Measurements from ENCODE around the gene HMGN1. TPM values are rescaled to one million over a fixed set of nuclear protein-coding genes. Genes with fewer than 3 reads are reported as not detected.
A peak's percentile ranks its signal among the peaks of the same experiment; 100 is the strongest.

Gene HMGN1
- total RNA-seq, 2 donors from 2014 or later = 229 to 323 TPM

DNA sequence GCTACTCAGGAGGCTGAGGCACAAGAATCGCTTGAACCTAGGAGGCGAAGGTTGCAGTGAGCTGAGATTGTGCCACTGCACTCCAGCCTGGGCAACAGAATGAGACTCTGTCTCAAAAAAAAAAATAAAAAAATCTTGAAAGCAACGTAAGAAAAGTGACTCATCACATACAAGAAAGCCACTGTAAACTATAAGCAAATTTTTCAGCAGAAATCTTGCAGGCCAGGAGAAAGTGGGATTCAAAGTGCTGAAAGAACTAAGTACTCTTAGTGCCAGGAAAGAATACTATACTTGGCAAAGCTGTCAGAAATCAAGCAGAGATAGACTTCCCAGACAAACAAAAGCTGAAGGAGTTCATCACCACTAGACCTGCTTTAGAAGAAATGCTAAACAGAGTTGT is 4.4 kb upstream of the HMGN1 start:
- Mint-ChIP-seq H3K27me3 (peaks cover 17 to 25% of the 10 kb centered on the region in 2 donors), H3K4me3 (no peak overlapping the region)
- no peak for ATAC-seq

DNA sequence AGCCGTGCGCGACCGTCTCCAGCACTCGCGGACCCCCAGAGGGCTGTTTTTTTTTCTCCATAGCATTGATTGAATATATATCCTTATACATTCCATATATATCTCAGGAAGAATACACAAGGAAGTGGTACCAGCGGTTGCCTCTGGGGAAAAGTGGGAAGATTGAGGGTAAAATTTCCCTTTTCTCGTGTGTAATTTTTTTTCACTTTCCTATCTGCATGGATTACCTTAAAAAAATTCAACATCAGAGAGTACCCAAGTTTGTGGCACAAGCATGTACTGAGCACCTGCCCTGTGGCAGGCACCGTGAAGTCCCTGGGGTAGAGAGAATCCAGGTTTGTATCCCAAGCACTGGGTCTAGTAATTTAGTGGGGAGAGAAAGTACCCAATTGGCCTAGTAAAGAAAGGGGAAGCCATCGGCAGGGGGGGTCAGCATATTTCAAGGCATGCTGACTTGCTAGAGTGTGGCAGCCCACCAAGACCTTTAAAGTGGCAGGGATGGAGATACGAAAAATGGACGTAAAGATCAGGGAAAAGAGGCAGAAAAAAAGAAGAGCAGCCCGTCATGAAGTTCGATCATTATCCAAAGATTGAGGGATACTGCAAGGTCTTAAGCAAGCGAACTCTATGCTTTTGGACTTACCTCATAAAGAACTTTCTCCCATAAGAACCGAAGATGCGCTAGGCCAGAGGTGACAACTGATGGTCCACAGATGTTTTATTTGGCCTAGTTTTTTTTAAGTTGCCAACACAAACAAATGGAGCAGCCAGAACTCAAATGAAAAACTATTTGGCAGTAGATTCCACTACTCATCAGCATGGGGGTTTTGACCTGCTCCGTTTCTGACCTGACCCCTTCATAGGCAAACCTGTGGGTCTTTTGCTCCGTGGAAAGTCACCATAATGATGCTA is 1.5 kb upstream of the HMGN1 start:
- ATAC-seq = no peak
- Mint-ChIP-seq H3K36me3 (peaks cover 19% of the 10 kb centered on the region), H3K27me3 (peaks cover 12 to 16% of the 10 kb centered on the region in 2 donors), H3K9me3 (no peaks in the 10 kb centered on the region), H3K4me1 (ENCODE audit: low read depth in 2 of 2) (peaks cover 21 to 24% of the 10 kb centered on the region in 2 donors), H3K27ac (peak overlapping the region; percentile 92 to 94), H3K4me3 (peak overlapping the region; percentile 93)
- no peak for DNase-seq (ENCODE audit: low spot score)

More for the DNA sequence above, 4.4 kb upstream of the HMGN1 start:
- Mint-ChIP-seq H3K9me3 (no peaks in the 10 kb centered on the region), H3K36me3 (no peaks in the 10 kb centered on the region), H3K27ac (no peak overlapping the region), H3K4me1 (ENCODE audit: low read depth in 2 of 2) (peaks cover 0 to 6% of the 10 kb centered on the region in 2 donors)
- DNase-seq (ENCODE audit: low spot score) = no peak

DNA sequence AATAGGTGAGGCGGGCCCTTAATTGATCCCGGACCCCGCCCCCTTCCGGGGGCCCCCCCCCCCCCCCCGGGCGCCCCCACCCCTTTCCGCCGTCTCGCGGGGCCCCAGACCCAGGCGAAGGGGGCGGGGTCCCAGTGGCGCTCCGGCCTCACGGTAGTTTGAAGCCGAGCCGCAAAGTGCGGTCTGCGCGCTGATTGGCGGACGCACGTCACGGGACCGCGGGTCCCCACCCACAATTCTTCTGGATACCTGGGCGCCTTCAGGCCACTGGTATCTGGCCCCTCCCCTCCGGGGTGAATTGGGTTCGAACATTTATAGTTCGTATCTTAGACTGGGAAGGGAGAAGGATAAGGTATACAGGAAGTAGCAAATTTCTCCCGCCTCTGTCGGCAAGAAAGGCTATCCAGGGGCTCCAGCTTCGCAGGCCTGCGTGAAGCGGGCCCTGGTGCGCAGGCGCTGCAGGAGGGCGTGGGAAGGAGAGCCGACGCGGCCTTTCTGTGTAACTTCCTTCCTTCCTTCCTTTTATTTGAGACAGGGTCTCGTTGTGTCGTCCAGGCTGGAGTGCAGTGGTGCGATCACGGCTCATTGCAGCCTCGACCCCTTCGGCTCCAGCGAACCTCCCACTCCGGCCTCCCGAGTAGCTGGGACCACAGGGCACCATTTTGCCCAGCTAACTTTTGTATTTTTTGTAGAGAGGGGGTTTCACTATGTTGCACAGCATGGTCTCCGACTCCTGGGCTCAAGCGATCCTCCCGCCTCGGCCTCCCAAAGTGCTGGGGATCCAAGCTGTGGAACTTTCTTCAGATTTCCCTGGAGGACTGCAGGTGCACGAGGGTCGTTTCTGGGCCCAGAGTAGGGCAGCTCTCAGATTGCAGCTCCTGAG is 564 bp upstream of the HMGN1 start:
- Mint-ChIP-seq H3K27me3 (peaks cover 7 to 9% of the 10 kb centered on the region in 2 donors), H3K36me3 (peaks cover 25% of the 10 kb centered on the region), H3K4me3 (peak overlapping the region; percentile 93), H3K9me3 (no peaks in the 10 kb centered on the region), H3K27ac (peak overlapping the region; percentile 92 to 94), H3K4me1 (ENCODE audit: low read depth in 2 of 2) (peaks cover 26 to 30% of the 10 kb centered on the region in 2 donors)
- DNase-seq (ENCODE audit: low spot score) (peak; percentile 97), ATAC-seq (peak; percentile 93 to 94)

DNA sequence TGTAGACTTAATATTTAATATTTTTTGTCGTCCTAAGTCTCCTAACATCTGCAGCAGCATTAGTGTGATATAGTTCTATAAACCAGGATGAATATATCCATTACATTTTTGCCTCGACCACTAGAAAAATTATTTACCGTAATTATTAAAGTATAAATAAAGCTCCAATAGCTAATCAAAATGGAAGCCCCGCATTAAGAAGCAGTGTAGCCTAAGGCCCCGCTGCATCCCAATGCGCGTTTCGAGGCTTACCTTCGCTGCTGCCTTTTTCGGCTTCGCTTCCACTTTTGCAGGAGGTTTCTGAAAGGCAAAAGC is 891 bp downstream of the HMGN1 start:
- DNase-seq (ENCODE audit: low spot score) (no peak), ATAC-seq (no peak)
- Mint-ChIP-seq H3K27ac (peak overlapping the region; percentile 76 to 82), H3K36me3 (peaks cover 33% of the 10 kb centered on the region), H3K27me3 (peaks cover 0 to 7% of the 10 kb centered on the region in 2 donors), H3K9me3 (no peaks in the 10 kb centered on the region), H3K4me1 (ENCODE audit: low read depth in 2 of 2) (peaks cover 26 to 34% of the 10 kb centered on the region in 2 donors), H3K4me3 (peak overlapping the region; percentile 88)

DNA sequence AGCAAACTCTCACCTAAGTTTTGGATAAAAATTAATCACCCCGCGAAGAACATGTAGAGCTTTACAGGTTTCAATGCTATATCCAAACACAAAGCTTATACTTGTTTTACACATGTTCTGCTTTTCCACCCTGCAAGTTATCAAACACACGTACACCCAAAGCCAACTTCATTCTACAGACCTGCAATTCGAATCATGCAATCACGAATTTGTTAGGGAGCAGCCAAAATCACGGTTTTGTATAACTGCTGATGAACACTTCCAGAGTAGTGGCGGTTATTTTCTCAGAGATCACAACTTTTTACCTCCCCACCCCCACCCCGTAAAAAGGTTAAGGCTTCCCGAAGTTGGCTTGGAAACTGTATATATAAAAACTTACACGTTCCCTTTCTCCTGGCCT is 1.4 kb downstream of the HMGN1 start:
- H3K9me3 Mint-ChIP-seq = no peaks in the 10 kb centered on the region
- DNase-seq (ENCODE audit: low spot score) (no peak), ATAC-seq (no peak)
- H3K36me3 Mint-ChIP-seq = peaks cover 34% of the 10 kb centered on the region
- H3K4me1 Mint-ChIP-seq (ENCODE audit: low read depth in 2 of 2) = peaks cover 26 to 34% of the 10 kb centered on the region in 2 donors
- peak overlapping the region; percentile 76 to 82 for H3K27ac Mint-ChIP-seq
- H3K4me3 Mint-ChIP-seq = peak overlapping the region; percentile 88
- H3K27me3 Mint-ChIP-seq = peaks cover 0 to 4% of the 10 kb centered on the region in 2 donors

DNA sequence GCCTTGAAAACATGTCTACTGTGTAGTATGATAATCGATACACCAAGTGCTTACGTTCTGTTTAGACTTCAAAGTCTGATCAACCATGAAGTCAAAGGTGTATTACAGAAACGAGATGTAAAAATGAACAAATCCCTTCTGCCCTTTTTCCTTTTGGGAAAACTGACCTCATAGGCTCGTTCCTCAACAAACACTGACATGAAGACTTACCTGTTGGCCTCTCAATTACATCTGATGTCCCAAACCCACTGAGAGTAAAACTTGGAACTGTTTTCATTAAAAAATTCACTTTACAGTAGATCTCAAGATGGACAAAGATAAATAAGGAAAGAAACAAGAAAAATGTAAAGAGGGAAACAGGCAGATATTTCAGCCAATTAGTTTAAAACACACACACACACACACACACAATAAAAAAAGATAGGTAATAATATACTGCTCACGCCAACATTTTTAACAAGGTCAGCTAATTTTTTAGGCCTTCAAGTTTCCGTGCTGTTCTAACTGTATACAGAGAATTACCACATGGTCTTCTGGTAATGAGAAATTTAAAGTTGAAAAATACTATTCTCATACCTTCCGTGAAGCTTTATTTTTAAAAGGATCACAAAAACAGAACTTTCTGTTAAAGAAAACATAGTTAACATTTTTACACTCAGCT is 2.1 kb downstream of the HMGN1 start:
- H3K4me1 Mint-ChIP-seq (ENCODE audit: low read depth in 2 of 2) = peaks cover 26 to 34% of the 10 kb centered on the region in 2 donors
- peak overlapping the region; percentile 76 to 82 for H3K27ac Mint-ChIP-seq
- DNase-seq (ENCODE audit: low spot score) (no peak), ATAC-seq (no peak)
- no peaks in the 10 kb centered on the region for H3K9me3 Mint-ChIP-seq
- peaks cover 0 to 4% of the 10 kb centered on the region in 2 donors for H3K27me3 Mint-ChIP-seq
- H3K36me3 Mint-ChIP-seq = peaks cover 36% of the 10 kb centered on the region
- peak overlapping the region; percentile 88 for H3K4me3 Mint-ChIP-seq

DNA sequence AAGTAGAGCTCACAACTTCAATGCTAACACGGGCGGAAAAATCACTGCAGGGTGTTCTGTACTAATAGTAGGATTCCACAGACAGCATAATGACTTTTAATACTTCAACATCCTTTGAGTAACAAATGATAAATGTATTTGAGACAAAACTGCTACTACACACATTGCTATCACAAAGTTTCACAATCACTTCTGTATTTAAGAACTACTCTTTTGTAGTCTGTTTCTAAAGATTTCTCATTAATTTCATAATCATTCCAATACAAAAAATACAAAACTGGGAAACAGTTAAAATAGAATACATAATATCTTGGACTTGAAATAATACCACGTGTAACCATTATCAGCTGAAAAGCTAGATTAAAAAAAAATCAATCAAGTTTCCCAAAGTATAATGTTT is 2.7 kb downstream of the HMGN1 start:
- ATAC-seq (no peak), DNase-seq (ENCODE audit: low spot score) (no peak)
- Mint-ChIP-seq H3K27ac (peak overlapping the region; percentile 76 to 82), H3K9me3 (no peaks in the 10 kb centered on the region), H3K36me3 (peaks cover 39% of the 10 kb centered on the region), H3K4me3 (peak overlapping the region; percentile 88), H3K27me3 (peaks cover 0 to 2% of the 10 kb centered on the region in 2 donors), H3K4me1 (ENCODE audit: low read depth in 2 of 2) (peaks cover 26 to 34% of the 10 kb centered on the region in 2 donors)

DNA sequence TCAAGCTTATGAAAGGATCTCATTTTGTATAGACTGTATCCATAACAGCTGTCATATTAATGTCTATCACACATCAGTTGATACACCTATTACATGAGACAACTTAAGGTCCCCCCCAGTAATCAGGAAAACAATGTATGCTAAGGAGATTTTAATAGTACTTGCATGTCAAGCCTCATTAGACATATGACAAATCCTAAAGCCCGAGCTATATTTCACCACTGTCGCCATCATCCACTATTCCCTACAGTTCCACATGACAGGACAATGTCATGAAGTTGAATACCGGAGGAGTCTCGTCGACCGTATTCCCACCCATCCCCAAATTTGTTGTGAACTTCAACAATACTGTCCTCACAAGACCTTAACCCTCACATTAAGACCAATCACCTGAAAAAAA is 3.4 kb downstream of the HMGN1 start:
- Mint-ChIP-seq H3K4me1 (ENCODE audit: low read depth in 2 of 2) (peaks cover 25 to 34% of the 10 kb centered on the region in 2 donors), H3K27ac (no peak overlapping the region), H3K27me3 (no peaks in the 10 kb centered on the region), H3K36me3 (peaks cover 39% of the 10 kb centered on the region), H3K9me3 (no peaks in the 10 kb centered on the region), H3K4me3 (peak overlapping the region; percentile 88)
- ATAC-seq (no peak), DNase-seq (ENCODE audit: low spot score) (no peak)

DNA sequence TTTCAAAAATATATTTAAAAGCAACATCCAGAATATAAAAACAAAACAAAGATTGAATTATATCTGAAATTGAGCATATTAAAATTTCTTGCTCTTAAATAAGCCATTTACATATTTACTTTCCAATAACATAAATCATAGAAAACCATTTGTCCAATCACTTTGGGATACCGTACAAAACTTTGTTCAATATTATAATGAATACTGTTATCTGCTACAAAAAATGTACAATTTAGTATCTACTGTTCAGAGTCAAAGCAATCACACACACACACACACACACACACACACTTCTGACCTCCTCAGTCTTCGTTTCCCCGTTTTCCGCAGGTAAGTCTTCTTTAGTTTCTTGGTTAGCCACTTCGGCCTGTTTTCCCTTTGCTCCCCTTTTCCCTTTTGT is 4.0 kb downstream of the HMGN1 start:
- no peaks in the 10 kb centered on the region for H3K9me3 Mint-ChIP-seq

DNA sequence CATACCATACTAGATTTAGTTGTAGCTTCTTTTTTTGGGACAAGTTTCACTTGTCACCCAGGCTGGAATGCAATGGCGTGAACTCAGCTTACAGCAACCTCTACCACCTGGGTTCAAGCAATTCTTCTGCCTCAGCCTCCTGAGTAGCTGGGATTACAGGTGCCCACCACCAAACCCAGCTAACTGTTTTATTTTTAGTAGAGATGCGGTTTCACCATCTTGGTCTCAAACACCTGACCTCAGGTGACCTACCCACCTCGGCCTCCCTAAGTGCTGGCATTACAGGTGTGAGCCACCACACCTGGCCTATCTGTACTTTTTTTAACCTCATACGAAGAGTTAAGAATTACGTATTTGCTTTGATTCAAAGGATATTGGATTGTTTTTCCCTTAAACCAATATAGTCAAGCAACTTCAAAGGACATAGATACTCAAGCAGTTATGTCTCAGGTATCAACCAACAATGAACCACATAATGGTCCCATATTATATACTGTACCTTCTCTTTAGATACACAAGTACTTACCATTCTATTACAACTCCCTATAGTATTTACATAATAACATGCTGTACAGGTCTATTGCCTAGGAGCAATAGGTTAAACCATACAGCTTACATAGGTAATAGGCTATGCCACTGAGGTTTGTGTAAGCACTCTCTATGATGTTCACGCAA is 7.5 kb downstream of the HMGN1 start:
- ATAC-seq (no peak), DNase-seq (ENCODE audit: low spot score) (no peak)
- peaks cover 12 to 20% of the 10 kb centered on the region in 2 donors for H3K4me1 Mint-ChIP-seq (ENCODE audit: low read depth in 2 of 2)
- no peaks in the 10 kb centered on the region for H3K27me3 Mint-ChIP-seq
- H3K27ac Mint-ChIP-seq = no peak overlapping the region
- H3K4me3 Mint-ChIP-seq = no peak overlapping the region
- peaks cover 26% of the 10 kb centered on the region for H3K36me3 Mint-ChIP-seq
- H3K9me3 Mint-ChIP-seq = no peaks in the 10 kb centered on the region

More for the DNA sequence above, 4.0 kb downstream of the HMGN1 start:
- peaks cover 39% of the 10 kb centered on the region for H3K36me3 Mint-ChIP-seq
- peaks cover 21 to 34% of the 10 kb centered on the region in 2 donors for H3K4me1 Mint-ChIP-seq (ENCODE audit: low read depth in 2 of 2)
- no peak overlapping the region for H3K27ac Mint-ChIP-seq
- DNase-seq (ENCODE audit: low spot score) = no peak
- no peaks in the 10 kb centered on the region for H3K27me3 Mint-ChIP-seq
- ATAC-seq = no peak
- peak overlapping the region; percentile 88 for H3K4me3 Mint-ChIP-seq

DNA sequence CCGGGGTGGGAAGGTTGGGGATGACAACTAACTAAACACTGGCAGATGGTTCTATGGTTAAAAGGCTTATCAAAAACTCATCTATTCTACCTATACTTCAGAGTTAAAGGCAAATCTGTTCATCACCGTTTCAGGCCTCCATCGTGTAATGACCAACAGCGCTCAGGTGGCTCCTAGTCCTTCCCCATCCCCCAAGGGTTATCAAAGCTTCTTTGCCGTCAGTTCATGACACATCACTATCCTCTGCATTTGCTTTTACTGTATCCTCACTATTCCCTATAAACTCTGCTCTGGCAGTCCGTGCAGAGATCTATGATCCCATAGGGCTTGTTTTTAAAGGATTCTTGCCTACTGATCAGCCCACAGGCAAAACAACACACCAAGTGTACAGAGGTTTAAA is 8.2 kb downstream of the HMGN1 start:
- H3K4me3 Mint-ChIP-seq = no peak overlapping the region

DNA sequence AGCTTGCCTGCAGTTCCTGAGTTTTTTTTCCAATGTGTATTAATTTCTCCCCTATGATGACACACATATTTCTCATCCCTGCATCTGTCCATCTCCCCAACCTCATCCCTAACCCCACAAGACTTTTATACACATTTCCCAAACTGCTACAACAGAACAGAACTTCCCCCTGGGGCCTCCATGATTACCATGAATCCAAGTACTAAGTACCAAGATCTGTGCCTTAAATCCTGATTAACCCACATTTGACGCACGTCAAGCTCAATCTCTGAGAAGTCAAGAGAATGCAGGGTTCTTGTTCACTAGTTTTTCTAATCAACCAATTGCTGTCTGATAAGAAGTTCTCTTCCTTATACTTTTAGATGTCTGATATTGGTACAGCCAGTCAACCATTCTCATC is 9.7 kb downstream of the HMGN1 start:
- Mint-ChIP-seq H3K4me1 (ENCODE audit: low read depth in 2 of 2) (peaks cover 0 to 4% of the 10 kb centered on the region in 2 donors), H3K9me3 (no peaks in the 10 kb centered on the region), H3K27me3 (no peaks in the 10 kb centered on the region), H3K36me3 (peaks cover 14% of the 10 kb centered on the region), H3K27ac (no peak overlapping the region), H3K4me3 (no peak overlapping the region)
- DNase-seq (ENCODE audit: low spot score) (no peak), ATAC-seq (no peak)

More for the DNA sequence above, 8.2 kb downstream of the HMGN1 start:
- Mint-ChIP-seq H3K27me3 (no peaks in the 10 kb centered on the region), H3K4me1 (ENCODE audit: low read depth in 2 of 2) (peaks cover 7 to 13% of the 10 kb centered on the region in 2 donors), H3K36me3 (peaks cover 24% of the 10 kb centered on the region), H3K27ac (no peak overlapping the region), H3K9me3 (no peaks in the 10 kb centered on the region)
- no peak for DNase-seq (ENCODE audit: low spot score)
- ATAC-seq = no peak

DNA sequence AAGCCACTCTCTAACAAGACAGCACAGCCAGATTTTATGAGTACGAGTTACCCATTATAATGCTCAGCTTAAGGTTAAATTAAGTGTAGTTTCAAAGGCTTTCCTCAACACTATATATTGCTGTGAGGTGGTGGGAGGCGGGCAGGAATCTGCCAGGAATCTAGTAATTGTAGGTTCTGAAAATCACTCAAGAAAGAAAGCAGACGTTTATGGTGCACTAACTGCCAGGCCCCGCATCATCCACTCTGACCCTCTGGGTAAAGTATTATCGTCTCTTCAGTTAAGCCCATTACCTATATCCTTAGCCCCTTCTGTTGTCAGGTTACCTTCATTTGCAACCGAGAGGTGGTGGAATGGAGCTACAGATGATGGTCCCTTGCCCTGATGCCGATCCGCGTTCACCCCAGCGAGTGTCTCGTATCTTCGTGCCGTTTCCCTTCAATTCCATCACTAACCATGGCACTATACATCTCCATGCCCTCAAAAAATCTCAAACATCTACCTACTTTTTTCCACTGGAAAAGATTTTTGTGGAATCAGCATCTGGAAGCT is 12.4 kb downstream of the HMGN1 start:
- ATAC-seq (no peak), DNase-seq (ENCODE audit: low spot score) (no peak)
- no peak overlapping the region for H3K27ac Mint-ChIP-seq
- no peaks in the 10 kb centered on the region for H3K27me3 Mint-ChIP-seq
- H3K36me3 Mint-ChIP-seq = peaks cover under 1% of the 10 kb centered on the region
- H3K4me3 Mint-ChIP-seq = no peak overlapping the region
- no peaks in the 10 kb centered on the region for H3K9me3 Mint-ChIP-seq
- H3K4me1 Mint-ChIP-seq (ENCODE audit: low read depth in 2 of 2) = no peaks in the 10 kb centered on the region
